HEK293 (cell line): ENCODE results near the gene RABGEF1.
"Not testable (repeated sequence)": the region's sequence is repeated elsewhere in the genome, so short reads cannot be mapped to it uniquely, and the experiment has no call there.

ENCODE experiments used
- CTCF ChIA-PET: fragments of 350-600 bp; formaldehyde crosslinking; extraction: SDS; loops from one replicate; lab custom pipeline; 2021; ENCODE audit warnings: antibody characterized with exemption; lab: Yijun Ruan, JAX
- POLR2A ChIA-PET: fragments of 300-600 bp; formaldehyde crosslinking; extraction: SDS; loops from one replicate; lab custom pipeline; 2020; ENCODE audit warnings: antibody characterized with exemption, inconsistent platforms; lab: Yijun Ruan, JAX
- H3K27ac ChIP-seq: fragments of 200-500 bp; sonication (Bioruptor generic); 2 replicates; pipeline ENCODE4 v1.5.1; 2014; ENCODE audit warnings: low read depth, low read length, control low read depth, inconsistent platforms; ENCODE audit errors: extremely low read depth
- H3K36me3 ChIP-seq, 2 experiments: fragments of 200-500 bp in 1 of 2; sonication (Bioruptor generic) in 1 of 2; 1 replicate in 1 of 2; 2 replicates in 1 of 2; pipeline ENCODE4 v1.5.1; 2014 to 2017; ENCODE audit warnings: inconsistent platforms in 2 of 2, low read length in 2 of 2; ENCODE audit not compliant: control insufficient read depth in 2 of 2, insufficient read depth in 1 of 2
- H3K4me1 ChIP-seq: fragments of 200-500 bp; sonication (Bioruptor generic); 2 replicates; pipeline ENCODE4 v1.5.1; 2014; ENCODE audit warnings: mild to moderate bottlenecking, low read length, inconsistent platforms; ENCODE audit not compliant: control insufficient read depth, insufficient read depth
- H3K4me3 ChIP-seq: 2 replicates; pipeline ENCODE4 v1.5.1; 2011; ENCODE audit warnings: low read depth, mild to moderate bottlenecking, control low read depth, low read length, moderate library complexity
- H3K9me3 ChIP-seq: fragments of 200-500 bp; sonication (Bioruptor generic); 2 replicates; pipeline ENCODE4 v1.5.1; 2014; ENCODE audit warnings: low read depth, low read length, inconsistent platforms; ENCODE audit not compliant: control insufficient read depth, insufficient read depth
- CTCF ChIP-seq: fragments of 450-650 bp; formaldehyde crosslinking; IDR thresholded peaks from 2 replicates; pipeline ENCODE4 v1.5.1; 2016; ENCODE audit warnings: missing biosample characterization, missing genetic modification characterization
- GLIS1 ChIP-seq: fragments of 450-650 bp; formaldehyde crosslinking; IDR thresholded peaks from 2 replicates; pipeline ENCODE4 v1.5.1; 2016; ENCODE audit warnings: missing biosample characterization, missing genetic modification characterization
- KLF8 ChIP-seq: fragments of 450-650 bp; formaldehyde crosslinking; IDR thresholded peaks from 2 replicates; pipeline ENCODE4 v1.5.1; 2016; ENCODE audit warnings: missing biosample characterization, missing genetic modification characterization
- MZF1 ChIP-seq: fragments of 450-650 bp; formaldehyde crosslinking; IDR thresholded peaks from 2 replicates; pipeline ENCODE4 v1.5.1; 2017; ENCODE audit warnings: missing biosample characterization, missing genetic modification characterization, borderline replicate concordance
- RBAK ChIP-seq: fragments of 450-650 bp; formaldehyde crosslinking; IDR thresholded peaks from 2 replicates; pipeline ENCODE4 v1.5.1; 2016; ENCODE audit warnings: missing biosample characterization, missing genetic modification characterization
- TRIM28 ChIP-seq: IDR thresholded peaks from 2 replicates; pipeline ENCODE4 v1.6.1; 2011; ENCODE audit warnings: low read length, control low read depth, borderline replicate concordance
- ZBTB6 ChIP-seq: fragments of 450-650 bp; formaldehyde crosslinking; IDR thresholded peaks from 2 replicates; pipeline ENCODE4 v1.5.1; 2017; ENCODE audit warnings: missing biosample characterization, missing genetic modification characterization
- ZNF155 ChIP-seq: fragments of 450-650 bp; formaldehyde crosslinking; IDR thresholded peaks from 2 replicates; pipeline ENCODE4 v1.5.1; 2016; ENCODE audit warnings: missing biosample characterization, missing genetic modification characterization
- ZNF16 ChIP-seq: fragments of 450-650 bp; formaldehyde crosslinking; IDR thresholded peaks from 2 replicates; pipeline ENCODE4 v1.5.1; 2016; ENCODE audit warnings: low read depth, missing biosample characterization, missing genetic modification characterization
- ZNF214 ChIP-seq: fragments of 450-650 bp; formaldehyde crosslinking; IDR thresholded peaks from 2 replicates; pipeline ENCODE4 v1.5.1; 2017; ENCODE audit warnings: missing biosample characterization, mild to moderate bottlenecking, missing genetic modification characterization, borderline replicate concordance
- ZNF423 ChIP-seq: fragments of 450-650 bp; formaldehyde crosslinking; IDR thresholded peaks from 2 replicates; pipeline ENCODE4 v1.5.1; 2016; ENCODE audit warnings: missing biosample characterization, missing genetic modification characterization
- ZNF600 ChIP-seq: fragments of 450-650 bp; formaldehyde crosslinking; IDR thresholded peaks from 2 replicates; pipeline ENCODE4 v1.5.1; 2016; ENCODE audit warnings: missing biosample characterization, missing genetic modification characterization
- ZNF623 ChIP-seq: fragments of 450-650 bp; formaldehyde crosslinking; IDR thresholded peaks from 2 replicates; pipeline ENCODE4 v1.5.1; 2016; ENCODE audit warnings: missing biosample characterization, missing genetic modification characterization
- ZNF624 ChIP-seq: fragments of 450-650 bp; formaldehyde crosslinking; IDR thresholded peaks from 2 replicates; pipeline ENCODE4 v1.5.1; 2017; ENCODE audit warnings: missing biosample characterization, missing genetic modification characterization
- ZNF639 ChIP-seq: fragments of 450-650 bp; formaldehyde crosslinking; IDR thresholded peaks from 2 replicates; pipeline ENCODE4 v1.5.1; 2016; ENCODE audit warnings: missing biosample characterization, missing genetic modification characterization
- ZNF776 ChIP-seq: fragments of 450-650 bp; formaldehyde crosslinking; IDR thresholded peaks from 2 replicates; pipeline ENCODE4 v1.5.0; 2017; ENCODE audit warnings: missing biosample characterization, missing genetic modification characterization, borderline replicate concordance

The RABGEF1 gene

GRCh38 chr7:66844552-66845378 is 104.2 kb downstream of the RABGEF1 start (continued):
- no peak for TF ChIP-seq ZBTB6
- no peak for TF ChIP-seq GLIS1 (tag by site-specific recombination)
- no peak for TF ChIP-seq TRIM28
- TF ChIP-seq ZNF423 (tag by site-specific recombination): no peak
- TF ChIP-seq ZNF623 (tag by site-specific recombination): no peak
- TF ChIP-seq ZNF155 (tag by site-specific recombination): no peak

GRCh38 chr7:66845379-66846095 is 105.0 kb downstream of the RABGEF1 start:
- H3K36me3 ChIP-seq: no peaks in the 10 kb centered on the region; a peak in 1 of 3 replicates
- ChIA-PET CTCF (interaction anchor here (0.6 kb wide), 1 partner anchor 566 kb away, joined by 3 read pairs; no protein-coding TSS in a partner anchor), POLR2A (interaction anchor here (1.1 to 2.2 kb wide), 11 partner anchors 12 to 815 kb away, joined by 4 to 12 read pairs (median 5); partner anchors contain the start of genes KCTD7, RABGEF1, SBDS and TMEM248)
- H3K9me3 ChIP-seq: no peaks in the 10 kb centered on the region
- H3K4me3 ChIP-seq: peak overlapping the region; percentile 63
- TF ChIP-seq RBAK (tag by site-specific recombination): no peak
- no peak for TF ChIP-seq MZF1 (tag by site-specific recombination)
- no peak for TF ChIP-seq KLF8
- TF ChIP-seq ZNF16 (tag by site-specific recombination): no peak
- no peak for TF ChIP-seq CTCF (tag by site-specific recombination)
- TF ChIP-seq ZNF639 (tag by site-specific recombination): no peak
- no peak for TF ChIP-seq ZNF214
- TF ChIP-seq ZNF624: no peak
- TF ChIP-seq ZNF776 (tag by site-specific recombination): no peak
- no peak for TF ChIP-seq ZNF600 (tag by site-specific recombination)
- TF ChIP-seq, all 188 proteins: peak for 0
- no peaks in the 10 kb centered on the region for H3K4me1 ChIP-seq
- H3K27ac ChIP-seq: peak overlapping the region; percentile 50

- peak overlapping the region; percentile 37; the same call in 1 of the 2 replicates for H3K27ac ChIP-seq
- H3K4me1 ChIP-seq, H3K36me3 ChIP-seq, POLR2A ChIA-PET, H3K9me3 ChIP-seq, CTCF ChIA-PET, H3K4me3 ChIP-seq: not testable (repeated sequence)
Observed at GRCh38 chr7:66846096-66846445, 105.5 kb downstream of the RABGEF1 start.

GRCh38 chr7:66847523-66847855 is 107.0 kb downstream of the RABGEF1 start:
- CTCF ChIA-PET, H3K36me3 ChIP-seq, H3K27ac ChIP-seq, H3K9me3 ChIP-seq, H3K4me1 ChIP-seq, H3K4me3 ChIP-seq: not testable (repeated sequence)
- POLR2A ChIA-PET: interaction anchor here (0.6 kb wide), 1 partner anchor 55 kb away, joined by 4 read pairs; no protein-coding TSS in a partner anchor
